ENCODE results near the gene FAM114A1. TPM values are rescaled to one million over a fixed set of nuclear protein-coding genes. Genes with fewer than 3 reads are reported as not detected.

The FAM114A1 gene
- total RNA-seq, 3 donors from 2014 or later (not counting 1 experiment from before 2014, with no cell fraction given): 0.31 to 0.70 TPM; not detected in 1

GRCh38 chr4:38858097-38858420 lies 9.5 kb upstream of the FAM114A1 start:
- no peak overlapping the region for H3K4me3 ChIP-seq (ENCODE audit: low read length)
- ATAC-seq (no peak), DNase-seq (no peak)

GRCh38 chr4:38859501-38859900 lies 8.1 kb upstream of the FAM114A1 start:
- TF ChIP-seq CTCF (IDR thresholded peaks at IDR 0.05): no peak
- ATAC-seq (no peak), DNase-seq (no peak)
- intact Hi-C loops (cut with micrococcal nuclease): loop anchor here (5.0 kb wide), 1 partner anchor 57 kb away; the partner anchor contains the start of gene TLR1
- WGBS (ENCODE audit: insufficient coverage): 90% methylated on average over 5 of the region's 7 CpGs
- no peak overlapping the region for H3K27ac Mint-ChIP-seq
- H3K4me3 Mint-ChIP-seq: no peak overlapping the region
- H3K9me3 Mint-ChIP-seq: no peaks in the 10 kb centered on the region
- Histone ChIP-seq H3K27me3 (ENCODE audit: control insufficient read depth, insufficient read depth, low read length) (no peaks in the 10 kb centered on the region), H3K36me3 (ENCODE audit: control insufficient read depth, insufficient read depth, low read length) (no peaks in the 10 kb centered on the region), H3K27ac (ENCODE audit: low read length) (no peak overlapping the region), H3K4me1 (ENCODE audit: control insufficient read depth, insufficient read depth, low read length) (peaks cover 13% of the 10 kb centered on the region), H3K4me3 (ENCODE audit: low read length) (no peak overlapping the region), H3K9me3 (ENCODE audit: control insufficient read depth, insufficient read depth, low read length) (no peaks in the 10 kb centered on the region)
- peaks cover 0 to 13% of the 10 kb centered on the region in 2 donors for H3K4me1 Mint-ChIP-seq
- H3K27me3 Mint-ChIP-seq (ENCODE audit: low read depth in 2 of 2): peaks cover 25 to 27% of the 10 kb centered on the region in 2 donors
- no peaks in the 10 kb centered on the region for H3K36me3 Mint-ChIP-seq

More at GRCh38 chr4:38858097-38858420, 9.5 kb upstream of the FAM114A1 start:
- intact Hi-C loops (cut with micrococcal nuclease): loop anchor here (5.0 kb wide), 1 partner anchor 56 kb away; the partner anchor contains the start of gene TLR1
- Histone ChIP-seq H3K27ac (ENCODE audit: low read length) (peak overlapping the region; percentile 4), H3K4me1 (ENCODE audit: control insufficient read depth, insufficient read depth, low read length) (peaks cover 13% of the 10 kb centered on the region), H3K9me3 (ENCODE audit: control insufficient read depth, insufficient read depth, low read length) (no peaks in the 10 kb centered on the region), H3K27me3 (ENCODE audit: control insufficient read depth, insufficient read depth, low read length) (no peaks in the 10 kb centered on the region), H3K36me3 (ENCODE audit: control insufficient read depth, insufficient read depth, low read length) (no peaks in the 10 kb centered on the region)
- TF ChIP-seq CTCF (IDR thresholded peaks at IDR 0.05): no peak
- peaks cover 15 to 20% of the 10 kb centered on the region in 2 donors for H3K27me3 Mint-ChIP-seq (ENCODE audit: low read depth in 2 of 2)
- 66% methylated on average over 3 of the region's 3 CpGs for WGBS (ENCODE audit: insufficient coverage)
- H3K9me3 Mint-ChIP-seq: no peaks in the 10 kb centered on the region
- no peaks in the 10 kb centered on the region for H3K36me3 Mint-ChIP-seq
- H3K27ac Mint-ChIP-seq: peak overlapping the region; percentile 27 to 47
- peaks cover 0 to 13% of the 10 kb centered on the region in 2 donors for H3K4me1 Mint-ChIP-seq
- no peak overlapping the region for H3K4me3 Mint-ChIP-seq

- intact Hi-C loops (cut with micrococcal nuclease): loop anchor here (1.0 to 5.0 kb wide), 2 partner anchors 102 to 799 kb away; no protein-coding TSS in a partner anchor
- H3K27ac ChIP-seq (ENCODE audit: low read length): no peak overlapping the region
These were observed 6.7 kb upstream of the FAM114A1 start for GRCh38 chr4:38860788-38861424.

More at GRCh38 chr4:38860788-38861424, 6.7 kb upstream of the FAM114A1 start:
- H3K4me1 Mint-ChIP-seq: peaks cover 0 to 7% of the 10 kb centered on the region in 2 donors
- no peak overlapping the region for H3K4me3 Mint-ChIP-seq
- no peaks in the 10 kb centered on the region for H3K9me3 Mint-ChIP-seq
- TF ChIP-seq CTCF (IDR thresholded peaks at IDR 0.05): peak; percentile 79
- 32% methylated on average over 5 of the region's 5 CpGs for WGBS (ENCODE audit: insufficient coverage)
- Histone ChIP-seq H3K27me3 (ENCODE audit: control insufficient read depth, insufficient read depth, low read length) (no peaks in the 10 kb centered on the region), H3K4me1 (ENCODE audit: control insufficient read depth, insufficient read depth, low read length) (peaks cover 6% of the 10 kb centered on the region), H3K9me3 (ENCODE audit: control insufficient read depth, insufficient read depth, low read length) (no peaks in the 10 kb centered on the region), H3K36me3 (ENCODE audit: control insufficient read depth, insufficient read depth, low read length) (no peaks in the 10 kb centered on the region), H3K4me3 (ENCODE audit: low read length) (no peak overlapping the region)
- H3K27ac Mint-ChIP-seq: no peak overlapping the region
- peak; percentile 73 to 85 (median 80) for ATAC-seq
- peak; percentile 46 to 83 for DNase-seq
- no peaks in the 10 kb centered on the region for H3K36me3 Mint-ChIP-seq
- peaks cover 25 to 27% of the 10 kb centered on the region in 2 donors for H3K27me3 Mint-ChIP-seq (ENCODE audit: low read depth in 2 of 2)

Data from natural killer cell (primary cell).